HG02970 (cell line): ENCODE results near the gene TAOK1.
"Not testable (repeated sequence)": the region's sequence is repeated elsewhere in the genome, so short reads cannot be mapped to it uniquely, and the experiment has no call there.

Experiments used
- ATAC-seq: cut with Tn5 transposase; IDR thresholded peaks from one replicate; pipeline ENCODE4 v1.9.1; 2021; ENCODE audit warnings: mild to moderate bottlenecking, moderate library complexity, moderate number of reproducible peaks; ENCODE audit not compliant: unreplicated experiment, low FRiP score

Gene TAOK1

DNA sequence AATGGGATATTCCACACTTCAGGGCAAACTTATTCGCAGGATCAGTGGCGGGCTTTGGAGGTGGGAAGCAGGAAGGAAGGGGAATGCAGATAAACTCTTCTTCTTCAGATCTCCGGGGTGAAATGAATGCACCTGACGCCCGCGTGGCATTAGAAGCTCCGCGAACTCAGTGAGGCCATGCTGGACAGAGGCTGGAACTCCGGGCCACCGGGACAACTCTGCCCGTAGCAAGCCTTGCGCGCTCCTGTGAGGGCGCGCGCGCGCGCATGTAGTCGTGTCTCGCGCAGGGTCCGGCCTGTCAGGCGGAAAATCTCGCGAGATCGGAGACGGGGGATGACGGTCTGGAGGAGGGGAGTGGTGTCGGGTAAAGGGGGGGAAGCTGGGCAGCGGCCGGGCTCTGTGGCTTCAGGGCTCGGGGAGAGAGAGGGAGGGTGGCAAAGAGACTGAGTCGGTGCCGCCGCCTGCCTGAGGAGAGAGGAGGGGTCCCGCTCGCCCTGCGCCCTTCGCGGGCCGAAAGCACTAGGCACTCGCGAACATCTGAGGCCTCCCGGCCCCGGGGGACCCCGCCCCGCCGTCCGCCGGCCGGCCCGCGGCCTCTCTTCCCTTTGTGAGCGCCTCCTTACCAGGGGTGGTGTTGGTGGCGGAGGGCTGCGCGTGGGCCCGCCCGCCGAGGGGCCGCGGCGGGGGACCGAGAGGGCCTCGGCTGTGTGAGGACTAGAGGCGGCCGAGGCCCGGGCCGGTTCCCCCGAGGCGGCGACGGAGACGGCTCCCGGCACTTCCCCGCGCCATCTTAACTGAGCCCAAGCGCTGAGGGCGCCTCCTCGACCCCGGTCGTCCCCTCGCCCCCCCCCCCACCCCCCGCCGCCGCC lies at the start of gene TAOK1:
Gene TAOK1, plus strand, starts transcription at position 382 of the 869 bp plus-strand sequence. CDS start 61,186 bp downstream, outside the sequence.
- peak; percentile 75 for ATAC-seq

DNA sequence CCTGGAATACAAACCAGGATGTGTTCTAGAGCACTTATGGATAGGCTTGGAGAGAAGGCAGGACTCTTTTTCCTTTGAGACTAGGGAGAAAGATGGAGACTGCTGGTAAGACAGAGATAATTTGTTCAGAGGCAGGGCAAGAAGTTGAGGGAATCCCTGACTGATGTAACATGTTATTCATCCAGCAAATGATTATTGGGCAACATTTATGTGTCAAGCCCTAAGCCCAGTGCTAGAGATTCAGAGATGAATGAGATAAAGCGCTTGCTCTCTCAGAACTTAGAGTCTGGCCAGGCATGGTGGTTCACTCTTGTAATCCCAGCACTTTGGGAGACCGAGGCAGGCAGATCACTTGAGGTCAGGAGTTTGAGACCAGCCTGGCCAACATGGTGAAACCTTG lies 48.4 kb upstream of the TAOK1 start:
- no peak for ATAC-seq

DNA sequence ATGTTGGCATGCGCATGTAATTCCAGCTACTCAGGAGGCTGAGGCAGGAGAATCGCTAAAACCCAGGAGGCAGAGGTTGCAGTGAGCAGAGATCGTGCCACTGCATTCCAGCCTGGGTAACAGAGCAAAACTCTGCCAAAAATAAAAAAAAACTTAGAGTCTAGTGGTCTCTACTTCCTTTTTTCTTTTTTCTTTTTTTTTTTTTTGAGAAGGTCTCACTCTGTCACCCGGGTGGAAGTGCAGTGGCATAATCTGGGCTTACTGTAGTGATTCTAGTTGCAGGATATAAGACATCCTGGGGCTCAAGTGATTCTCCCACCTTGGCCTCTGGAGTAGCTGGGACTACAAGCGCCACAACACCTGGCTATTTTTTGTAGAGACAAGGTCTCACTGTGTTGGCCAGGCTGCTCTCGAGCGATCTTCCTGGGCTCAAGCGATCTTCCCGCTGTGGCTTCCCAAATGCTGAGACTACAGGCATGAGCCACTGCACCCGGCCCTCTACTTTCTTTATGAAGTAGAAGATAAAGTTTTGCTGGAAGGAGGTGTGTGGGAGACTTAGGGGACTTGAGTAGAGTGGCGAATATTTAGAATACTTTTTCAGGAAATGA lies 47.9 kb upstream of the TAOK1 start:
- no peak for ATAC-seq

DNA sequence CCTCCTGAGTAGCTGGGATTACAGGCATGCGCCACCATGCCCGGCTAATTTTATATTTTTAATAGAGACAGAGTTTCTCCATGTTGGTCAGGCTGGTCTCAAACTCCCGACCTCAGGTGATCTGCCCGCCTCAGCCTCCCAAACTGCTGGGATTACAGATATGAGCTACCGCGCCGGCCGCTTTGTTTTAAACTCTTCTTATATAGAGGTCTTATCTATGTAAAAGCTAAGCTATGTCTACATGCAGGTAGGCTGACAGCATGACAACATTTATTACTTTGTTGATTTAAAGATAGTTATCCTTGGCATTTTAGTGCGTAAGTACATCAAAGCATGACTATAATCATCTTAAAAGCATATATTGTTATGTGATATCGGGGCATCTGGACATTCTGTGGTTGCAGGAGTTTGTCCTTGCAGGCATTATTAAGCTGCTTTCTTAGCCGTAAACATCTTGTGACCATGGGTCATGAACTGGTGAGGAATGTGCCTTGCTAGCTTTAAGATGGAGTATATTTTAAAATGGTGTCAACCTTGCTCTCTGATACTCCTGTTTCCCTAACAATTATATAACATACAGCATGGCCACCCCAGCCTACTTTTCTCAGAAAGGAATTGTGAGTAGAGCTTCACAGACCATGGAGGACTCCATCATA lies 45.8 kb upstream of the TAOK1 start:
- no peak for ATAC-seq

DNA sequence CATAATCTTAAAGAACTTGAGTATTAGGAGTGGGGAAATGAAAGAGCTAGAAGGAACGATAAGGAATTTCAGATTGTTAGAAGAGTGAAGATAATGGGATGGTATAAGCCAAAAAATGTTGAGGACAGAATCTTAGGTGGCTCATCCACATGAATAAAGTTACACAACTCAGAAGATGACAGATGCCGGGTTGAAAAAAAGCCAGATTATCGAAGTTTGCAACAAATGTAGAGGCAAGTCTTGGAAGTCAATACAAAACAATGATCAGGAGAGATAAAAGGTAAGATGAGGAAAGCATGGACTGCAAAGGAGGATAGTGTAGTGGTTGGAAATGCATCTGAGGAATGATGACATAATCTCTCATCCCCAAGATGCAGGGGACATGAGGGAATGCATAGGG lies 45.1 kb upstream of the TAOK1 start:
- no peak for ATAC-seq

DNA sequence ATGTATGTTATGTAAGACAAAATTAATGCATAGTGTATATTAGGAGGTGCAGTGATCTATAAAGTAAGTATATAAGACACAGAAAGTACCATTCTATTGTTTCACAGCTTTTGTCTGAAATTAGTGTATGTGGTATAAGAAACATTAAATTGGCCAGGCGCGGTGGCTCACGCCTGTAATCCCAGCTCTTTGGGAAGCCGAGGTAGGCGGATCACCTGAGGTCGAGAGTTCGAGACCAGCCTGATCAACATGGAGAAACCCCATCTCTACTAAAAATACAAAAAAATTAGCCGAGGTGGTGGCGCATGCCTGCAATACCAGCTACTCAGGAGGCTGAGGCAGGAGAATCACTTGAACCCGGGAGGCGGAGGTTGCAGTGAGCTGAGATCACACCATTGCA lies 44.7 kb upstream of the TAOK1 start:
- not testable (repeated sequence) for ATAC-seq

DNA sequence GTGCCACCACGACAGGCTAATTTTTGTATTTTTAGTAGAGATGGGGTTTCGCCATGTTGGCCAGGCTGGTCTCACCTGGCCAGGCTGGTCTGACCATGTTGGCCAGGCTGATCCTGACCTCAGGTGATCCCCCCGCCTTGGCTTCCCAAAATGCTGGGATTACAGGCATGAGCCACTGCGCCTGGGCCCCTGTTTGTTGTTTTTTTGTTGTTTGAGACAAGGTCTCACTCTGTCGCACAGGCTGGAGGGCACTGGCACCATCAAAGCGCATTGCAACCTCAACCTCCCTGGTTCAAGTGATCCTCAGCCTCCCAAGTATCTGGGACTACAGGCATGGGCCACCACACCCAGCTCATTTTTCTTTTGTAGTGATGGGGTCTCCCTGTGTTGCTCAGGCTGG lies 43.7 kb upstream of the TAOK1 start:
- ATAC-seq, result no peak

DNA sequence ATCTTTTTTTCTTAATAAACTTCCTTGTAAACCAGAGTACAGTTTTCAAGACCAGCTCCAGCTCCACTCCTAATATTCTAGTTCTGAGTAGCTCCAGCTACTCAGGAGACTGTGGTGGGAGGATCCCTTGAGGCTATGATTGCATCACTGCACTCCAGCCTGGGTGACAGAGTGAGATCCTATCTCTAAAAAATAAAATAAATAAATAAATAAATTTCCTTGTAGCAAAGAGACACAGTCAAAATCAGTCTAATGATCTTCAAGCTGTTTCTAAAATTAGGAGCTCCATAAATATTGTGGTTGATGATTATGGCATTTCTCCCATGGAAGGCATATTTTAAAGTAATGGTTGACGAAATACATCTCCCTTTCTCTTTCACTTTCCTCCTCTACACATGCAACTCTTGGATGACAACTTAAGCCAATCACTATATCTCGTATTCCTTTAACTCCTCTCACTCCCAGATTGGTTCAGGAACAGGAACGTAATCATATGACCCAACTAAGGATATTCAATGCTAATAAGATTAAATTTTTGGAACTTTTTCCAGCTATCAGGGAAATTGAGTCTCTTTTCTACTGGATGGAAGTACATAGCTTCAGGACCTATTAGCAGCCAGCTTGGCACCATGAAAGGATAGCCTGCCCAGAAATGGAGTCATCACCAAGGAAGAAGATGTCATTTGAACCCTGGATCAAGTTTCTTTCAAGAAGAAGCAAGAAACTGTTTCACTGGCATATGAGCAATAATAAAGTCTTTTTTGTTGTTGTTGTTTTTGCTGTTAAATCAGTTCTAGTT lies 42.1 kb upstream of the TAOK1 start:
- ATAC-seq, result no peak

DNA sequence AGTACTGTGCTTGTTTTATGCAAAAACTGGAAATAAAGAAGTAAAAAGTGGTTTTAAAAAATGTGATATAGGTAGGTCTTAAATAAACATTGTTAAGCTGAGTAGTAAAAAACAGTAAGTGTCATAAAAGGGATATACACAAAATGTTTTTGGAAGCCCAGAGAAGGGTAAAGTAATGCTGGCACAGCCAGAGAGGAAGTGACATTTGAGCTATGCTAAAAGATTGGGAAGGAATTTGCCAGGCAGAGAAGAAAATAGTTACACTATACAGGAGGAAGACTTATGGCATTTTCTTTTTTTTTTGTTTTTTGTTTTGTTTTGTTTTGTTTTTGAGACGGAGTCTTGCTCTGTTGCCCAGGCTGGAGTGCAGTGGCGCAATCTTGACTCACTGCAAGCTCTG lies 40.8 kb upstream of the TAOK1 start:
- ATAC-seq, result no peak

DNA sequence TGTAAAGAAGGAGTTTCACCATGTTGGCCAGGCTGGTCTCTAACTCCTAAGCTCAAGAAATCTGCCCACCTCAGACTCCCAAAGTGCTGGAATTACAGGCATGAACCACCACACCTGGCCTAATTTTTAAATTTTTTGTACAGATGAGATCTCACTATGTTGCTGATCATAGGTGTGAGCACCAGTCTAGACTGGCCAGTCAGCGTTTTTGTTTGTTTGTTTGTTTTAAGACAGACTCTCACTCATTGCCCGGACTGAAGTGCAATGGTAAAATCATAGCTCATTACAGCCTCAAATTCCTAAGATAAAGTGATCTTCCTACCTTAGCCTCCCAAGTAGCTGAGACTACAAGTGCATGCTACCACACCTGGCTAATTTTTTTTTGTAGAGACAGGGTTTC lies 38.0 kb upstream of the TAOK1 start:
- ATAC-seq, result no peak

DNA sequence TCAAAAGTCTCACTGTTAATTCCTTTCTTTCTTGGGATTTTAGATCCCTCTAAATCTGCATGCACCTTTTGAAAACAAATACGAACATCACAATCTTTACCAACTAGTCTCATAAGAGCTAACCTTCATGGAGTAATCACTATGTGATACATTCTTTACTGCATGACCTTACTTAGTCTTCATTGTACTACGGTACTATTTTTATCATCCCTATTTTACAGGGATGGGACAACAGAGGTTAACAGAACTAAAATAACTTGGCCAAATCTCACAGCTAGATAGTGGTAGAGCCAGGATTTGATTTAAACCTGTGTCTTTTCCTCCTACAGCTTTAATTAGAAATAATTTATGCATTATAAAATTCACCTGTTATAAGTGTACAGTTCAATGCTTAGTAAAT lies 32.9 kb upstream of the TAOK1 start:
- no peak for ATAC-seq

DNA sequence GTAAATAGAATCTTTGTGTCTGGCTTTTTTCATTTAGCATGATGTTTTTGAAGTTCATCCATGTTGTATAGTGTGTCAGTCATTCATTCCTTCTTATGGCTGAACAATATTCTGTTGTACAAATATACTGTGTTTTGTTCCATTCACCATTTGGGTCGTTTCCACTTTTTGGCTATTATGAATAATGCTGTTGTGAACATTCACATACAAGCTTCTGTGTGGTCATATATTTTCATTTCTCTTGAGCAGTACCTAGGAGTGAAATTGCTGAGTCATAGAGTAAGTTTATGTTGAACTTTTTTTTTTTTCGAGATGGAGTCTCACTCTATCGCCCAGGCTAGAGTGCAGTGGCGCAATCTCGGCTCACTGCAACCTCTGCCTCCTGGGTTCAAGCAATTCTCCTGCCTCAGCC lies 32.3 kb upstream of the TAOK1 start:
- ATAC-seq, result no peak

DNA sequence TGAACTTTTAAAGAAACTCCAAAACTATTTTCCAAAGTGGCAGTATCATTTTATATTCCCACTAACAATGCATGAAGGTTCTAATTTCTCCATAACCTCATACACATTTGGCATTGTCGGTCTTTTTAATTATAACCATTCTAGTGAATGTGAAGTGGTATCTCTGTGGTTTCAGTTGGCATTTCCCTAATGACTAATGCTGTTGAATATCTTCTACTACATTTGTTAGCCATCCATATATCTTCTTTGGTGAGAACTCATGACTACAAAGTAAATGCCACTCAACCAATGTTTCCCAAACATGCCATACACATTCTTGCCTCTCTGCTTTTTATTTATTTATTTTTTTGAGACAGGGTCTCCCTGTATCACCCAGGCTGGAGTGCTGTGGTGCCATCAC lies 31.7 kb upstream of the TAOK1 start:
- ATAC-seq, result no peak

DNA sequence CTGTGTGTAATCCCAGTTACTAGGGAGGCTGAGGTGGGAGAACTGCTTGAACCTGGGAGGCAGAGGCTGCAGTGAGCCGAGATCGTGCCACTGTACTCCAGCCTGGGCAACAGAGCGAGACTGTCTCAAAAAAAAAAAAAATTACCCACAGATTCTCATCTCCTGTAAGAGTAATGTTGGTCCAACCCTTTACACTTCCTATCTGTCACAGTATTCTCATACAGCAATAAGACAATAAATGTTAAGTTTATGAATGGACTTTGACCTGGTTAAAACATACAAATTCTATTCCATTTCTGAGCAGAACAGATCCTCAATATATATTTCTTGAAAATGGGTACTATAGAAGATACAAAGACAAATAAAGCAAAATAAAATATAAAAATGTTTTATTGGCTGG lies 30.4 kb upstream of the TAOK1 start:
- ATAC-seq, result no peak

DNA sequence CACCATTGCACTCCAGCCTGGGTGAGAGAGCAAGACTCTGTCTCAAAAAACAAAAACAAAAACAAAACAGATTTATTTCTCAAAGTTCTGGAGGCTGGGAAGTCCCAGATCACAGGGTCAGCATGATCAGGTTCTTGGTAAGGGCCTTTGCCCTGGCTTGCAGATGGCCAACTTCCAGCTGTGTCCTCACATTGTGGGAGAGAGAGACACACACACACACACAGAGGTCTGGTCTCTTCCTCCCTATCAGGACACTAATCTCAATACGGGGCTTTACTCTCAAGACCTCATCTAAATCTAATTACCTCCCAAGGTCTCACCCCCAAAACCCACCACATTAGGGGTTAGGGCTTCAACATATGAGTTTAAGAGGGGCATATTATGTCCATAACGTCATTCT lies 26.4 kb upstream of the TAOK1 start:
- ATAC-seq, result no peak

DNA sequence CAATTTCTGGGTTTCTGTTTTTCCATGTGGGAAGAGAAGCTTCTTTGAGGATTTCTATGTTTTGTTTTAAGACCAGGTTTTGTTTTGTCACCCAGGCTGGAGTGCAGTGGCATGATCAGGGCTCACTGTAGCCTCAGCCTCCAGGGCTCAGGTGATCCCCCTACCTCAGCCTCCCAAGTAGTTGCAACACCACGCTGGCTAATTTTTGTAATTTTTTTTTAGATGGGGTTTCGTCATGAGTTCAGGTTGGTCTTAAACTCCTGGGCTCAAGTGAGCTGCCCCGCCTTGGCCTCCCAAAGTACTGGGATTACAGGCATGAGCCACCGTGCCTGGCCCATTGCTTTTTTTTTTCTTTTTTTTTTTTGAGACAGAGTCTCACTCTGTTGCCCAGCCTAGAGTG lies 25.5 kb upstream of the TAOK1 start:
- ATAC-seq, result no peak

DNA sequence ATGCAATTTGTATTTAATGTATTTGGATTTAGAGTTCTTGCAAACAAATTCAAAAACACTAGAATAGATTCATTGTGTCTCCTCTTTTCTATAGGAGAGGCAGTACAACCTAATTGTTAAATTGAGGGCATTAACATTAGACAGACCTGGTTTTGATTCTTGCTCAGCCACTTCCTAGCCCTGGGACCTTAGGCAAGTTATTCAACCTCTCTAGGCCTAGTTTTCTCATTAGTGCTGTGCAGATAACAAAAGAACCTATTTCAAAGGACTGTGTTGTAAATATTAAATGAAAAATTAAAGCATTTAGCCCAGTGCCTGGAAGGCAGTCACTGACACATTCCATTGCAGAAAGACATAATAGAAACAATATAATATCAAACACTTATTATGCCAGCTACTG lies 22.0 kb upstream of the TAOK1 start:
- ATAC-seq, result no peak

DNA sequence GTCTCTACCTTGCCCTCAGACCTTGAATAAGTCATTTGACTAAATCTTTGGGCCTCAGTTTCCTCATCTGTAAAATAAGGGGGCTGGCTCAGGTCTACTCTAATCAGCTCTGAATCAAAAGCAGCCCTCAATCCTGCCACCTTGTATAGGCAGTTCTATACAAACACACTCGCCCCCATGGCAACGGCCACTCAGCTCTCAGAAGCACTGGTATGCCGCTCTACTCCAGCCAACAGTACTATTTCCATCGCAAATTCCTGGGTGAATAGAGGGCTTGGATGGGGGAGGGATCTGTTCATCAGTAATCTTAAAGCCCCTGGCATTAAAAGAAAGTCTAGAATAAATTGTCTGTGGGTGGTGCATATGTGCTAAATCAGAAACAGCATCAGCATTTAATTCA lies 21.2 kb upstream of the TAOK1 start:
- no peak for ATAC-seq

DNA sequence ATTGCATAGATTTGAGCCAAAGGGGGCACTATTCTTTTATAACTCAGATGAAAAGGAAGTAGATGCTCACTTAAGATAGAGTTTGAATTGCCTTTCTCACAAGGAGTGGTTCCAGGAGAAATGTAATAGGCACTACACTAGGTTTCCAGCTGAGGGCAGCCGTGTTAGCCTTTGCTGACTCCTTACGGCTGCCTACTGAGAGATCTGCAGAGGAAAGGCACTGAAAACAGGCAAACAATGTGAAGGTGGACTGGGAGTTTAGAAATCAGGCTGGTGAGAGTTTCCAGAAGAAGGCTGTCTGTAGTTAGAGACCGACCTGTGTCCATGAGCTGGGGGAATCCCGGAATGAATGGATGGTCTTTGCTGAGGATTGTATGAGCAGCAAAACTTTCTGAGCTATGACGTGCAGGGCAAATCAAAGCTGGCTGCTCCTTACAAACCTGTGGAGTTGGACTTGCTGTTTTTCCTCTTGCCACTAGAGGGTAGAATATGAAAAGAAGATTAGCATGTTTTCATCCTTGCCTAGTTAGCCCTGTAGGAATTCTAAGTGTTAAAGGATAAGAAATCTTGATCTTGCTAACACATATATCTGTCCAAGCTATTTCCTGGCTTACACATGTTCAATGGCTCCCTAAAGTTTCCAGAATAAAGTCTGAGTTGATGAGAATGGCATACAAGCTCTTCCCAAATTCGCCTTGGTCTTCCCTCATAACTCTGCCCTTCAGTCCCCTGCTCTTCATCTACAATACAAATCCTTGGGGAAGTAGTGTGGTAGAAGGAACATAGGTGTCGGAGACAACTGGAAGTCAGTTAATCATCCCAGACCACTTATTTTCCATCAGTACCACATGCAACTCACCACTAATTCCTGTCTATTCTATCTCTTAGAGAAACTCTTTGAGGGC lies 20.1 kb upstream of the TAOK1 start:
- no peak for ATAC-seq
